T-helper 22 cell (primary cell): ENCODE measurements around the gene IGF2R.
"Not testable (repeated sequence)": the region's sequence is repeated elsewhere in the genome, so short reads cannot be mapped to it uniquely, and the experiment has no call there.

Experiments used
- DNase-seq: peaks from one replicate; pipeline ENCODE4 v3.0.0-alpha.2; 2020; ENCODE audit warnings: low read depth

IGF2R gene

DNA sequence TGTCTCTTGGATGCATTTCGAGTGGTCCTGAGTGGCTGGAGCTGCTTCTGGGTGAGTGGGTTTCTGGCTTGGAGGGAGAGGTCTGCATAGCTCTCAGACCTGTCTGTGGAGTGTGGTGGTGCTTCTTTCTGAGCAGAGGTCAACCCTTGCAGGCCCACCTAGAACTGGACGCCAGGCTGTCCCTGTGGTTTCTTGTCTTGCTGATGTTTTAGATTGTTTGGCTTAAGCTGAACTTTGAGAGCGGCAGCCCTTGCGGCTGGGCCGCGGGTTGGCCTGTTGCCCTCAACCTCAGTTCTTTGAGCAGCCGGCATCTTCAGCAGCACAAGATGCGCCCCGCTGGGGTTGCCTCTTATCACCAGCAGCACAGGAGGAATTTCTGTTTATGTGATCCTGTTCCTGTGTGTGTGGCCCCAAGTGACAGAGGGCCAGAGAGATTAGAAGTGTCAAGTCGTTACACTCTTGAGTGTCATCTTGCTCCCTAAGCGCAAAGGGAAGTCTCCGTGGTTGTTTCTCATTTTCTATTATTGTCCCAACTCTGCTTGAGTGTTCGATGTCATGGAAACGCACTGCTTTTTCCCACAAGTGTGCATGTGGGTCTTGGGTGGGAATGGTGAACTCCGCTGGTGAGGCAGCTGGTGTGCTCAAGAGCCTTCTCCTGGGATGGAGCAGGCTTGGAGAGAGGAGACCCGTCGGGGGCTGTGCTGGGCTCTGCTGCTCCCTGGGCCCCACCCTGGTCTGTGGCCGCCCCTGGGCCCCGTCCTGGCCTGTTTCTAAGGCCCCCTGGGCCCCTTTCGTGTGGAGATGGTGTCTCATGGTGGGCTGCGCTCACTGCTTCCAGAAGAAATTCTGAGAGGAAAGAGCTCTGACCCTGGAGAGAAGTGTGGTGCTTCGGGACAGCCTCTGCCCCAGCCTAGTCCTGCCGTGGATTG lies 132.7 kb downstream of the IGF2R start:
- DNase-seq = no peak

DNA sequence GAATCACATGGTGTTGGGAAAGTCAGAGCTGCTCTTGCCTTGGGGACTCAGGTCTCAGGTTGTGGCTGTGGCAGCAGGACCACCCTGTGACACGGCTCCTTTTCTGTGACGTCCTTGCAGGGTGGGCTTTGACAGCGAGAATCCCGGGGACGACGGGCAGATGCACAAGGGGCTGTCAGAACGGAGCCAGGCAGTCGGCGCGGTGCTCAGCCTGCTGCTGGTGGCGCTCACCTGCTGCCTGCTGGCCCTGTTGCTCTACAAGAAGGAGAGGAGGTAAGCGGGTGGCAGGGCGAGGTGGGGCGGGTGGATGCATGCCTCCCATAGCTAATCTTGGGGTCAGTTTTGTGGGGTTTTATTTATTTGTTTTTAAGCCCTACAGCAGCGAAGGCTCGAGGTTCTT lies 133.5 kb downstream of the IGF2R start:
- DNase-seq = no peak

- DNase-seq = no peak
Measured at GRCh38 chr6:160102956-160103824, 134.3 kb downstream of the IGF2R start.

- no peak for DNase-seq
Measured at GRCh38 chr6:160103825-160104100, 134.9 kb downstream of the IGF2R start.

GRCh38 chr6:160104821-160105517 lies 136.1 kb downstream of the IGF2R start:
- no peak for DNase-seq

DNA sequence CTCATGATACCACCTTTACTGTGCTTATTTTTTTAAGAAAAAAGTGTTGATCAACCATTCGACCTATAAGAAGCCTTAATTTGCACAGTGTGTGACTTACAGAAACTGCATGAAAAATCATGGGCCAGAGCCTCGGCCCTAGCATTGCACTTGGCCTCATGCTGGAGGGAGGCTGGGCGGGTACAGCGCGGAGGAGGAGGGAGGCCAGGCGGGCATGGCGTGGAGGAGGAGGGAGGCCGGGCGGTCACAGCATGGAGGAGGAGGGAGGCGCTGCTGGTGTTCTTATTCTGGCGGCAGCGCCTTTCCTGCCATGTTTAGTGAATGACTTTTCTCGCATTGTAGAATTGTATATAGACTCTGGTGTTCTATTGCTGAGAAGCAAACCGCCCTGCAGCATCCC lies 137.1 kb downstream of the IGF2R start:
- no peak for DNase-seq

- DNase-seq = no peak
Measured at GRCh38 chr6:160106701-160107100, 137.8 kb downstream of the IGF2R start.

- DNase-seq = no peak
Measured at GRCh38 chr6:160108077-160108476, 139.2 kb downstream of the IGF2R start.

- no peak for DNase-seq
Measured at GRCh38 chr6:160110586-160111123, 141.8 kb downstream of the IGF2R start.

- no peak for DNase-seq
Measured at GRCh38 chr6:160111806-160112205, 142.9 kb downstream of the IGF2R start.

- DNase-seq = no peak
Measured at GRCh38 chr6:160112628-160113299, 143.9 kb downstream of the IGF2R start.

DNA sequence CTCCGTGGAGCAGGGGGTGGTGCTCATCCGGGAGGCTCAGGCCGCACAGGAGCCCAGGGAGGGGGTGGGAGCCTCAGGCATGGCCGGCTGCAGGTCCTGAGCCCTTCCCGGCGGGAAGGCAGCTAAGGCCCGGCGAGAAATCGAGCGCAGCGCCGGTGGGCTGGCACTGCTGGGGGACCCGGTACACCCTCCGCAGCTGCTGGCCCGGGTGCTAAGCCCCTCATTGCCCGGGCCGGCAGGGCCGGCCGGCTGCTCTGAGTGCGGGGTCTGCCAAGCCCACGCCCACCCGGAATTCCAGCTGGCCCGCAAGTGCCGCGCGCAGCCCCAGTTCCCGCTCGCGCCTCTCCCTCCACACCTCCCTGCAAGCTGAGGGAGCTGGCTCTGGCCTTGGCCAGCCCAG lies 145.7 kb downstream of the IGF2R start:
- DNase-seq = not testable (repeated sequence)

GRCh38 chr6:160115421-160115820 lies 146.5 kb downstream of the IGF2R start:
- DNase-seq = no peak

- no peak for DNase-seq
Measured at GRCh38 chr6:160116411-160116810, 147.5 kb downstream of the IGF2R start.

DNA sequence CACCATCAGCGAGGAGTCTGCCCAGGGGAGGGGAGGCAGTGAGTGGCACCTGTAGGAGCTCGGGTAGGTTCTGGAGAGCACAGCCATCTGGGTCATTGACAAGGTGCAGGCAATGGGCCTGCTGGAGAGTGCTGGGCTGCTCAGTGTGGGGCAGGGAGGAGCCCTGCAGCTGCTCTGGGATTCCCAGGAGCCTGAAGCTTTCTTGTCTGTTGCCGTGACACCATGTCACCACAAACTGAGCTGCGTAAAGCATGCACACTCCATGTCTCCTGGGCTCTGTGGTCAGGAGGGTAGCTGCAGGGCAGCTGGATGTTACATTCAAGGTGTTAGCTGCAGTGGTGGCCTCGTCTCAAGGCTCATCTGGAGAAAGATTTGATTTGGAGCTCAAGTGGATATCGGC lies 148.3 kb downstream of the IGF2R start:
- no peak for DNase-seq

- no peak for DNase-seq
Measured at GRCh38 chr6:160118620-160119229, 149.8 kb downstream of the IGF2R start.

GRCh38 chr6:160120087-160120486 lies 151.2 kb downstream of the IGF2R start:
- no peak for DNase-seq

GRCh38 chr6:160121558-160121957 lies 152.7 kb downstream of the IGF2R start, which contains the start of gene SLC22A1:
Gene SLC22A1, plus strand, starts transcription at chr6:160121815. Its CDS starts 121 bp downstream, at chr6:160121936.
- no peak for DNase-seq

DNA sequence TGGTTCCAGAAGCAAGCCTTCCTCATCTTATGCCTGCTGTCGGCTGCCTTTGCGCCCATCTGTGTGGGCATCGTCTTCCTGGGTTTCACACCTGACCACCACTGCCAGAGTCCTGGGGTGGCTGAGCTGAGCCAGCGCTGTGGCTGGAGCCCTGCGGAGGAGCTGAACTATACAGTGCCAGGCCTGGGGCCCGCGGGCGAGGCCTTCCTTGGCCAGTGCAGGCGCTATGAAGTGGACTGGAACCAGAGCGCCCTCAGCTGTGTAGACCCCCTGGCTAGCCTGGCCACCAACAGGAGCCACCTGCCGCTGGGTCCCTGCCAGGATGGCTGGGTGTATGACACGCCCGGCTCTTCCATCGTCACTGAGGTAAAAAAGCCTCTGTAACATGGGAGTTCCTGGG lies 153.1 kb downstream of the IGF2R start:
- DNase-seq = no peak

- no peak for DNase-seq
Measured at GRCh38 chr6:160122744-160123143, 153.9 kb downstream of the IGF2R start.

GRCh38 chr6:160124007-160124406 lies 155.1 kb downstream of the IGF2R start:
- DNase-seq = no peak
